Measurements from ENCODE around the gene WIPI1. TPM values are rescaled to one million over a fixed set of nuclear protein-coding genes. Genes with fewer than 3 reads are reported as not detected.

The WIPI1 gene
- total and polyA plus RNA-seq, 3 donors from 2014 or later: 25.4 to 38.3 (median 26.8) TPM

DNA sequence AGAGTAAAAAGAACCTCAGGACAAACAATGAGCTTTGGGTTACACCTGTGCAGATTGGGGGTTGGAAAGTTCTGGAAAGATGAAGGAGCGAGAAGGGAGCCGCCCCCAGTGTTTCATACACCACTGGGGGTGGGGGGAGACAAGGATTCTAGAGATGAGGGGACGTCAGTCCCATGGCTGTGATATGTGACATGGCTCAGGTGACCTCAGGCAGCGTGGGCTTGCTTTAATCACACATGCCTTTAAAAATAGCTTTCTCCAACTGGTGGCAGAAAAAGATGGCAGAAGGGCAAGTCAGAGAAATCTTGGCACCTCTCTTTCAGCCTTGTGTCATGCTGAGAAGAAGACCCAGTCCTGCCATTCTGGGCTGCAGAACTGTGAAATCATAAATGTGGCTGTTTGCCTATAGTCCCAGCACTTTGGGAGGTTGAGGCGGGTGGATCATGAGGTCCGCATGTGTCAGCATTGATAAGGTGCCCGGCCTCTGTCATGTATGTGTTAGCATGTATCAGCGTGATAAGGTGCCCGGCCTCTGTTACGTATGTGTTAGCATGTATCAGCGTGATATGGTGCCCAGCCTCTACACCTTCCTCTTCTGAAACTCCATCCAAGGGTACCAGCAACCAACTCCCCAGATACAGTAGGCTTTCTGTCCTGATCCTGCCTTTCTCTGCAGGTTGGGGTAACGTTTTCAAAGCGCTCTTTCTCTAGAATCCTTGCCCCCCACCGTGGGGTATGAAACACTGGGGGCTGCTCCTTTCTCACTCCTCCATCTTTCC lies 25.0 kb downstream of the WIPI1 start:
- no peak for DNase-seq
- intact Hi-C loops (cut with DNase I; ENCODE audit: low total_unique reads): loop anchor here (10.0 kb wide), 1 partner anchor 167 kb away; no protein-coding TSS in a partner anchor

DNA sequence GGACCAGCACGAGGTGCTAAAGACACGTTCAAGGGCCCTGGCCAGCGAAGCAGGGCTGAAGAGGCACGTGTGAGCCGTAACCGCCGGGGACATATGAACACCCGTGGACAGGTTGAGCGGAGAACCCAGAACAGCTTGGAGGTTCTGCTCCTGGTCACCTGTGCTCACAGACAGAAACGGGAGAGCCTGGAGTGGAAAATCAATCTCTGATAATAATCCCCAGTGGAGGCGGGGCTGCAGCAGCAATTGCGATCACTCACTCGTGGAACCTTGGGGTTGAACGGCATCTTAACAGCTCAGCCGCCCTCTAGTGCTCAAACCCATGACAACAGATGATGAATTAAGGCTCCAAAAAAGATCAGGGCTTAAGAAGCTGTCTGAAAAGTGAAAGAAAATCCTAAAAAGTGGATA lies 25.6 kb downstream of the WIPI1 start:
- Histone ChIP-seq H3K27me3 (no peaks in the 10 kb centered on the region), H3K27ac (no peak overlapping the region), H3K4me1 (peaks cover 7% of the 10 kb centered on the region), H3K4me3 (no peak overlapping the region), H3K36me3 (ENCODE audit: low read depth, missing control alignments) (no peaks in the 10 kb centered on the region), H3K9me3 (no peaks in the 10 kb centered on the region)
- WGBS, 2 donors: 67 to 68% methylated on average over 15 of the region's 15 CpGs
- intact Hi-C loops (cut with DNase I; ENCODE audit: low total_unique reads): loop anchor here (10.0 kb wide), 1 partner anchor 167 kb away; no protein-coding TSS in a partner anchor
- no peak for TF ChIP-seq POLR2A (IDR thresholded peaks at IDR 0.05)
- TF ChIP-seq, protein P1, sequence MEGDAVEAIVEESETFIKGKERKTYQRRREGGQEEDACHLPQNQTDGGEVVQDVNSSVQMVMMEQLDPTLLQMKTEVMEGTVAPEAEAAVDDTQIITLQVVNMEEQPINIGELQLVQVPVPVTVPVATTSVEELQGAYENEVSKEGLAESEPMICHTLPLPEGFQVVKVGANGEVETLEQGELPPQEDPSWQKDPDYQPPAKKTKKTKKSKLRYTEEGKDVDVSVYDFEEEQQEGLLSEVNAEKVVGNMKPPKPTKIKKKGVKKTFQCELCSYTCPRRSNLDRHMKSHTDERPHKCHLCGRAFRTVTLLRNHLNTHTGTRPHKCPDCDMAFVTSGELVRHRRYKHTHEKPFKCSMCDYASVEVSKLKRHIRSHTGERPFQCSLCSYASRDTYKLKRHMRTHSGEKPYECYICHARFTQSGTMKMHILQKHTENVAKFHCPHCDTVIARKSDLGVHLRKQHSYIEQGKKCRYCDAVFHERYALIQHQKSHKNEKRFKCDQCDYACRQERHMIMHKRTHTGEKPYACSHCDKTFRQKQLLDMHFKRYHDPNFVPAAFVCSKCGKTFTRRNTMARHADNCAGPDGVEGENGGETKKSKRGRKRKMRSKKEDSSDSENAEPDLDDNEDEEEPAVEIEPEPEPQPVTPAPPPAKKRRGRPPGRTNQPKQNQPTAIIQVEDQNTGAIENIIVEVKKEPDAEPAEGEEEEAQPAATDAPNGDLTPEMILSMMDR (IDR thresholded peaks at IDR 0.05): no peak
- DNase-seq: no peak

More for the DNA sequence above, 25.0 kb downstream of the WIPI1 start:
- peaks cover 8% of the 10 kb centered on the region for H3K4me1 ChIP-seq
- H3K9me3 ChIP-seq: no peaks in the 10 kb centered on the region
- no peak for TF ChIP-seq POLR2A (IDR thresholded peaks at IDR 0.05)
- TF ChIP-seq, protein P1 (IDR thresholded peaks at IDR 0.05): no peak
- no peaks in the 10 kb centered on the region for H3K36me3 ChIP-seq (ENCODE audit: low read depth, missing control alignments)
- no peak overlapping the region for H3K27ac ChIP-seq
- WGBS, 2 donors: 90 to 92% methylated on average over 11 to 14 of the region's 14 CpGs
- H3K4me3 ChIP-seq: no peak overlapping the region
- H3K27me3 ChIP-seq: no peaks in the 10 kb centered on the region

DNA sequence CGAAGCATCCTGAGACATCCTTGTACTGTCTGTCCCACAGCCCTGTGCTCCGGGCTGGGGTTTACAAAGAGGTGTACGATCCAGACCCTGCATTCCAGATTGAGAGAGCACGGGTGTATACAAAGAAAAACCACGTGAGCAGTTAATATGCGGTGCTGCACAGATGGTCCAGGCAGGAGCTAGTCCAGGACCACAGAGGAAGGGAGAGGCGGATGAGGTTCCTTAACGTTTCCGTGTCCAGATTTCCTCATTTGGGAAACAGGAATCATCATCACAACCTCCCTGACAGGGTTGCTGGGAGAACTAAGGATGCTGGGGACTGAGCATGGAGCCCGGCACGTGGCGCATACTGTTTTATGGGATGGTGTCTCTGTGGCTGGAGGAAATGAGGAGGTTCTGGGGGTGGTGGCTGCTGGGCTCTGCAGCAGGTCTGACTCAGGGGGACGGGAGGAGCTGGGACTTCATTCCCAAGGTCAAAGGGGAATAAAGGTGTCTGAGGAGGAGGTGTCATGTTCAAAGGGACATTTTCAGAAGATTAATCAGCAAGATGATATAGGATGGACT lies 26.2 kb downstream of the WIPI1 start:
- DNase-seq: no peak
- Histone ChIP-seq H3K27ac (no peak overlapping the region), H3K27me3 (no peaks in the 10 kb centered on the region), H3K4me1 (peaks cover 1% of the 10 kb centered on the region), H3K36me3 (ENCODE audit: low read depth, missing control alignments) (no peaks in the 10 kb centered on the region), H3K9me3 (no peaks in the 10 kb centered on the region), H3K4me3 (no peak overlapping the region)
- TF ChIP-seq POLR2A (IDR thresholded peaks at IDR 0.05): no peak
- TF ChIP-seq, protein P1 (IDR thresholded peaks at IDR 0.05): no peak
- 82 to 86% methylated on average over 13 of the region's 13 CpGs for WGBS, 2 donors
- intact Hi-C loops (cut with DNase I; ENCODE audit: low total_unique reads): loop anchor here (10.0 kb wide), 1 partner anchor 166 kb away; no protein-coding TSS in a partner anchor

DNA sequence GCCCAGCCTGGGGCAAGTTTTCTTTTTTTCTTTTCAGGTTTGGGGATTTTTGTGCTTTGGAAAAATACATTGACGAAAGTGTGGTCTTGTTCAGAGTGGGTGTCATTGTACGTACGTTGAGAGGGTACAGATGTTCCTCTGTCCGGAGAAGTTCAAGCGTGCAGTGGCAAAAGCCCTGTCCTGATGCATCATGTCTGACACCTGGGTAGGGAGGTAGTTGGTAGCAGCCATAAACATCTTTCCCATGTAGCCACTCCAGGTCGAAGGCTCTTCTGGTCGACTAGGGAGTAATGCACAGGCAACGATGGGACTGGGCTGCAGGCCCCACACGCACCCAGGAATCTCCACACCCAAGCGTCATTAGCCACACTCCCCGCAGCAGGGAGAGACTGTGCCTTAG lies 27.4 kb downstream of the WIPI1 start:
- no peak overlapping the region for H3K4me3 ChIP-seq
- no peaks in the 10 kb centered on the region for H3K36me3 ChIP-seq (ENCODE audit: low read depth, missing control alignments)
- H3K4me1 ChIP-seq: no peaks in the 10 kb centered on the region
- no peak for TF ChIP-seq POLR2A (IDR thresholded peaks at IDR 0.05)
- TF ChIP-seq, protein P1 (IDR thresholded peaks at IDR 0.05): no peak
- H3K9me3 ChIP-seq: no peaks in the 10 kb centered on the region
- intact Hi-C loops (cut with DNase I; ENCODE audit: low total_unique reads): loop anchor here (10.0 kb wide), 1 partner anchor 165 kb away; no protein-coding TSS in a partner anchor
- H3K27ac ChIP-seq: no peak overlapping the region
- no peak for DNase-seq
- 87% methylated on average over 11 of the region's 11 CpGs for WGBS, 2 donors
- H3K27me3 ChIP-seq: no peaks in the 10 kb centered on the region

All from testis (tissue), 3 donors.